Retinal pigment epithelial cell (primary cell): ENCODE measurements around the gene USP10.

ENCODE experiments used
- DNase-seq: peaks from one replicate; pipeline ENCODE4 v3.0.0-alpha.2; 2010; ENCODE audit warnings: low read depth
- H3K4me3 ChIP-seq: 2 replicates; pipeline ENCODE4 v1.5.1; 2011; ENCODE audit warnings: mild to moderate bottlenecking, low read length, control low read depth, moderate library complexity
- TF ChIP-seq, protein P1 (sequence below): conservative IDR thresholded peaks from 2 replicates; pipeline ENCODE4 v1.5.1; 2011; ENCODE audit warnings: low read depth, low read length, control low read depth, inconsistent platforms

Gene USP10

DNA sequence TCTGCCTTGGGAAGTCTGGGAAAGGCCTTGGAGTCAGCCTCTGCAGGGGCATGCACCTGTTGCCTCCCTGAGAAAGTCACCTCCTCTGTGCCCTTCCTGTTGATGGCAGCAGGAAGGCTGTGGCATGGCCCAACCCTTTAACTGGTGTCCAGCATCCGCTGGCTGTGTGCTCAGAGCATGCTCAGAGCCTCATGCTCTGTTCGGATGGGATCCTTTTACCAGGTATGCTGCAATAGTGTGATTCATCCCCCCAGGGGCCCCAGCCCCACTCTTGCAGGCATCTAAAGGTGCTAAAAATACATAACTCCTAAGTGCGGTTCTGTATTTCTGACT lies 26.6 kb upstream of the USP10 start:
- TF ChIP-seq, protein P1, sequence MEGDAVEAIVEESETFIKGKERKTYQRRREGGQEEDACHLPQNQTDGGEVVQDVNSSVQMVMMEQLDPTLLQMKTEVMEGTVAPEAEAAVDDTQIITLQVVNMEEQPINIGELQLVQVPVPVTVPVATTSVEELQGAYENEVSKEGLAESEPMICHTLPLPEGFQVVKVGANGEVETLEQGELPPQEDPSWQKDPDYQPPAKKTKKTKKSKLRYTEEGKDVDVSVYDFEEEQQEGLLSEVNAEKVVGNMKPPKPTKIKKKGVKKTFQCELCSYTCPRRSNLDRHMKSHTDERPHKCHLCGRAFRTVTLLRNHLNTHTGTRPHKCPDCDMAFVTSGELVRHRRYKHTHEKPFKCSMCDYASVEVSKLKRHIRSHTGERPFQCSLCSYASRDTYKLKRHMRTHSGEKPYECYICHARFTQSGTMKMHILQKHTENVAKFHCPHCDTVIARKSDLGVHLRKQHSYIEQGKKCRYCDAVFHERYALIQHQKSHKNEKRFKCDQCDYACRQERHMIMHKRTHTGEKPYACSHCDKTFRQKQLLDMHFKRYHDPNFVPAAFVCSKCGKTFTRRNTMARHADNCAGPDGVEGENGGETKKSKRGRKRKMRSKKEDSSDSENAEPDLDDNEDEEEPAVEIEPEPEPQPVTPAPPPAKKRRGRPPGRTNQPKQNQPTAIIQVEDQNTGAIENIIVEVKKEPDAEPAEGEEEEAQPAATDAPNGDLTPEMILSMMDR: no peak
- no peak overlapping the region for H3K4me3 ChIP-seq
- no peak for DNase-seq

DNA sequence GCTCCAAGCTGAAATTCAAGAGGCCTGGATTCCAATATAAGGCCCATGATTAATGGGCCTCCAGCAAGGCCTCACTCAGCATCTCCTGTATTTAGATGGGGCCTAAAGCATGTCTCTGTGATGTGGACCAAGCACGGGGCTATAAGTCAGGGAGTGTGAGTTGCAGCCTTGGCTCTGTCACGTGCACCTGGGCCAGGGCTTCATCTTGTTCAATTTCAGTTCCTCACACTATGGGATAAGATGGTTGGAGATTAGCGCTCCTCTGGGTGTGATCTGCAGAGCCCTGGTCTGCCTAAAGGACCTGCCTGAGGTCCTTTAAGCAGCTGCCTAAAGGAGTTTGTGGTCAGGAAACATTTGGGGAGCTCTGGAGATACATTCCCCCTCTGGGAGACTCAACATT lies 26.2 kb upstream of the USP10 start:
- TF ChIP-seq, protein P1: no peak
- H3K4me3 ChIP-seq: no peak overlapping the region
- no peak for DNase-seq

DNA sequence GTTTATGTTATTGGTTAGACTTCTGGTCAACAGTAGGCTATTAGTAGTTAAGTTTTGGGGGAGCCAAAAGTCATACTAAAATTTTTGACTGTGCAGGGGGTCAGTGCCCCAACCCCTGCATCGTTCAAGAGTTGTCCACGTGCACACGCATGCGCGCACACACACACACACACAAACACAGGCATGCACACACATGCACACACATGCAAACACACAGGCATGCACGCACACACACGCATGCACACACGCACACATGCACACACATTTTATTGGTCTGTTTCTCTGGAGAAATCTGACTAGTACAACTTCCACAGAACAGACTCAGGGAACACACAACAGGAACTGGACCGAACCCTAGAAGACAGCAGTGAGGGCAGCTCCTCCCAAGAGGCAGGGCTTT lies 24.4 kb upstream of the USP10 start:
- TF ChIP-seq, protein P1: no peak

DNA sequence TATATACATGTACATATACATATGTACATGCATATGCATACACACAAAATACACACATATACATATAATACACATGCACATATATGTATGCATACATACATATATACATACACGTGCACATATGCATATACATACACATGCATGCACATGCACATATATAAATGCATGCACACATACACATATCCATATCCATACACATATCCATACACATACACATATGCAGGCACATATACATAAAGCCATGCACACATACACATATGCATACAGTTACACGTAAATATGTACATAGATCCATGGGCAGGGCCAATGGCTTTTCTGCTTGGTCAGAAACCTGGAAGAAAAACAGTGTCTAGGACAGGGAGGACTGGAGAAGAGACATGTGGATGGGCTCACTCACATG lies 23.9 kb upstream of the USP10 start:
- DNase-seq: no peak
- TF ChIP-seq, protein P1: no peak
- no peak overlapping the region for H3K4me3 ChIP-seq

More for the DNA sequence above, 24.4 kb upstream of the USP10 start:
- no peak overlapping the region for H3K4me3 ChIP-seq
- no peak for DNase-seq

DNA sequence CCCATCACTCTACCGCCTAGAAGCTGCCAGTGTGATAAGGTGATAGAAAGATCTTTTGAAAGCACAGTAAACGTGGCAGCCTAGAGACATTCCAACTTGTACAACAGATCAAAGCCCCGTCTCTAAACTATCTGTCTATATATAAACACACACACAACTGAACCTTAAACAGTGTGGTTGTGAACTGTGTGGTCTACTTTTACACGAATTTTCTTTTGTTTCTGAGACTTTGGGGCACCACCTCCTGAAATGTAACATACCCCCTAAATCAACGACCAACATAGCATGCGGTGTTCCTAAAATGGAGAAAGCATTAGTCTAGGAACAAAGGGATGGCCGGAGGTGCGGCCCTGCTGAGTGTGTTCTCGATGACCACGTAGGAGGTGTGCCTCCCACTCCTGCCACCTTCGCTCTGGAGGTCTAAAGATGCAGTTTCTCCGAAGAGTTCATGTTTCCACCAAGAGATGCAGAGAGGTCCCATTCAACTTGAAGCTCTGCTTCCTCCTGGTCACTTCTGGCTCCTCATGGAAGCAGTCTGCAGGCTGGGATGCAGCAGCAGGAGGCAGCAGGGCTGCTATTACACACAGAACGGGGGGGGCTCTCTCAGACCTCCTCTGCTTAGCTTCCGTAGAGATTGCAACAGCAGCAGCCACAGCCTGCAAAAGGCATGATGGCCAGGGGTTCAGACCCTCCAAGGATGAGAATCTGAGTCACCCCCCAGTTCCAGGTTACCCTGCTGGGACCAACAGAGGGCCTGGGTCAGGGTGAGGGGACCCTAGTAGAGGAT lies 22.6 kb upstream of the USP10 start:
- no peak for DNase-seq
- no peak overlapping the region for H3K4me3 ChIP-seq
- TF ChIP-seq, protein P1: no peak

DNA sequence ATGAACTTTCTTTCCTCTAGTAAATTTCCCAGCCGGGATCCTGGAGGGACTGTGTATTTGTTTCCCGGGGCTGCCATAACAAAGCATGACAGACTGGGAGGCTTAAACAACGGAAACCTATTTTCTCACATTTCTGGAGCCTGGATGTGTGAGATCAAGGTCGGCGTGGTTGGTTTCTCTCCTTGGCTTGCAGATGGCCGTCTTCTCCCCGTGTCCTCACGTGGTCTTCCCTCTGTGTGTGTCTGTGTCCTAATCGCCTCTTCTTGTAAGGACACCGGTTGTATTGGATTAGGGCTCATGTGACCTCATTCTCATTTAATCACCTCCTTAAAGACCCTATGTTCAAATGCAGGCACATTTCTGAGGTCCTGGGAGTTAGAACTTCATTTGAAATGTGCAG lies 22.0 kb upstream of the USP10 start:
- no peak overlapping the region for H3K4me3 ChIP-seq
- DNase-seq: no peak
- TF ChIP-seq, protein P1: no peak

DNA sequence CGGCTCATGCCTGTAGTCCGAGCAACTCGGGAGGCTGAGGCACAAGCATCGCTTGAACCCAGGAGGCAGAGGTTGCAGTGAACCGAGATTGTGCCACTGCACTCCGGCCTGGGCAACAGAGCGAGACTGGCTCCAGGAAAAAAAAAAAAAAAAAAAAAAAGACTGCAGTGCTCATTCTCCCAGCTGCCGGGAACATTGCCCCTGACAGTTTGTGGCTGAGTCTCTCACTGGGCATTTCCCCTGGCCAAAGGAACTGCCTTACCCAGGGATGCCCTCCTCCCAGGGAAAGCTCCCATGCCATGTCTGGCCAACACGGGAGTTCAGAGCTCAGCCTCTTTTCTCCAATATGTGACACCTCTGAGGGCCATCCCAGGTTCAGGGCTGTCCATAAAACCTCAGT lies 21.3 kb upstream of the USP10 start:
- TF ChIP-seq, protein P1: no peak
- DNase-seq: no peak
- no peak overlapping the region for H3K4me3 ChIP-seq
